Tibial nerve (tissue), 3 donors: Measurements from ENCODE around the gene HOXC13.

Experiments
- CTCF ChIP-seq, 5 experiments: fragments of 200-600 bp in 3 of 5; fragments of 450-650 bp in 2 of 5; sonication (generic) in 3 of 5; IDR thresholded peaks; one replicate each; pipeline ENCODE4 v1.5.1; 2016 to 2019; ENCODE audit warnings: antibody characterized with exemption in 5 of 5, mild to moderate bottlenecking in 3 of 5, moderate library complexity in 2 of 5
- POLR2A ChIP-seq, 2 donors: fragments of 450-650 bp; IDR thresholded peaks; one replicate each; pipeline ENCODE4 v1.6.1; 2017; ENCODE audit warnings: antibody characterized with exemption in 2 of 2, mild to moderate bottlenecking in 2 of 2, moderate library complexity in 2 of 2

- TF ChIP-seq CTCF (IDR thresholded peaks at IDR 0.05) (no peak), POLR2A (IDR thresholded peaks at IDR 0.05) (no peak)
These were observed 51.9 kb downstream of the HOXC13 start for GRCh38 chr12:53990311-53991076.
